Measurements from ENCODE around the gene ATP5MG. TPM values are rescaled to one million over a fixed set of nuclear protein-coding genes. Genes with fewer than 3 reads are reported as not detected.

Gene ATP5MG
- total RNA-seq, 1 experiment from 2014 or later, result 248 TPM

- no peak for DNase-seq
- TF ChIP-seq EZH2 (IDR thresholded peaks at IDR 0.05; ENCODE audit: low read depth) (no peak), CTCF (conservative IDR thresholded peaks at IDR 0.05) (no peak)
- intact Hi-C loops (cut with micrococcal nuclease; ENCODE audit: unreplicated experiment), result no loop called here
- Histone ChIP-seq H3K9me2 (ENCODE audit: insufficient read depth) (no peaks in the 10 kb centered on the region), H4K20me1 (ENCODE audit: insufficient read depth) (no peaks in the 10 kb centered on the region; the same call in 1 of the 2 replicates), H3K36me3 (ENCODE audit: low read depth) (peaks cover 55% of the 10 kb centered on the region), H3K4me2 (no peak overlapping the region), H3K4me1 (replicated peaks; ENCODE audit: insufficient read depth) (no peaks in the 10 kb centered on the region), H3K79me2 (ENCODE audit: low read depth) (no peaks in the 10 kb centered on the region), H3K27ac (no peak overlapping the region), H3K9me3 (ENCODE audit: insufficient read depth, low read depth) (no peaks in the 10 kb centered on the region), H2AFZ (no peak overlapping the region), H3K27me3 (ENCODE audit: insufficient read depth, low read depth) (no peaks in the 10 kb centered on the region), H3K4me3 (no peak overlapping the region), H3F3A (ENCODE audit: insufficient read depth, low read depth) (0 out of 2 replicates have a peak, but pooled peaks cover 3% of the 10 kb centered on the region)
- no TSS peak for BruUV-seq (replicated peaks)
- CTCF ChIA-PET, result interaction anchor here (0.6 kb wide), 1 partner anchor 61 kb away, joined by 4 read pairs; no protein-coding TSS in a partner anchor
- POLR2A ChIA-PET (ENCODE audit: unreplicated experiment), result no interaction called here
These were observed 30.6 kb upstream of the ATP5MG start for GRCh38 chr11:118370774-118371173.

GRCh38 chr11:118373263-118373662, 28.1 kb upstream of the ATP5MG start:
- Histone ChIP-seq H3K9me2 (ENCODE audit: insufficient read depth) (no peaks in the 10 kb centered on the region), H3K79me2 (ENCODE audit: low read depth) (no peaks in the 10 kb centered on the region), H3K4me2 (no peak overlapping the region), H3K9me3 (ENCODE audit: insufficient read depth, low read depth) (no peaks in the 10 kb centered on the region), H3K4me3 (no peak overlapping the region), H3K27ac (no peak overlapping the region), H2AFZ (no peak overlapping the region), H3K36me3 (ENCODE audit: low read depth) (peaks cover 53% of the 10 kb centered on the region), H3K27me3 (ENCODE audit: insufficient read depth, low read depth) (no peaks in the 10 kb centered on the region), H4K20me1 (ENCODE audit: insufficient read depth) (no peaks in the 10 kb centered on the region; the same call in 1 of the 2 replicates), H3K4me1 (replicated peaks; ENCODE audit: insufficient read depth) (no peaks in the 10 kb centered on the region), H3F3A (ENCODE audit: insufficient read depth, low read depth) (0 out of 2 replicates have a peak, but pooled peaks cover 3% of the 10 kb centered on the region)
- ChIA-PET POLR2A (ENCODE audit: unreplicated experiment) (no interaction called here), CTCF (no interaction called here)
- intact Hi-C loops (cut with micrococcal nuclease; ENCODE audit: unreplicated experiment), result no loop called here
- no peak for TF ChIP-seq CTCF (conservative IDR thresholded peaks at IDR 0.05)
- TF ChIP-seq EZH2 (IDR thresholded peaks at IDR 0.05; ENCODE audit: low read depth), result no peak
- no TSS peak for BruUV-seq (replicated peaks)
- DNase-seq, result no peak

- intact Hi-C loops (cut with micrococcal nuclease; ENCODE audit: unreplicated experiment), result no loop called here
- Histone ChIP-seq H3K4me3 (no peak overlapping the region), H3K79me2 (ENCODE audit: low read depth) (no peaks in the 10 kb centered on the region), H3K4me2 (no peak overlapping the region), H3K27me3 (ENCODE audit: insufficient read depth, low read depth) (no peaks in the 10 kb centered on the region), H3K4me1 (replicated peaks; ENCODE audit: insufficient read depth) (no peaks in the 10 kb centered on the region), H3K9me2 (ENCODE audit: insufficient read depth) (no peaks in the 10 kb centered on the region), H3K36me3 (ENCODE audit: low read depth) (peaks cover 53% of the 10 kb centered on the region), H2AFZ (no peak overlapping the region), H3K27ac (no peak overlapping the region), H3K9me3 (ENCODE audit: insufficient read depth, low read depth) (no peaks in the 10 kb centered on the region), H4K20me1 (ENCODE audit: insufficient read depth) (no peaks in the 10 kb centered on the region; the same call in 1 of the 2 replicates), H3F3A (ENCODE audit: insufficient read depth, low read depth) (0 out of 2 replicates have a peak, but pooled peaks cover 3% of the 10 kb centered on the region)
- ChIA-PET CTCF (interaction anchor here (0.7 kb wide), 1 partner anchor 556 kb away, joined by 3 read pairs; no protein-coding TSS in a partner anchor), POLR2A (ENCODE audit: unreplicated experiment) (interaction anchor here (0.6 kb wide), 2 partner anchors 52 to 132 kb away, joined by 3 to 10 read pairs; no protein-coding TSS in a partner anchor)
- TF ChIP-seq EZH2 (IDR thresholded peaks at IDR 0.05; ENCODE audit: low read depth) (no peak), CTCF (conservative IDR thresholded peaks at IDR 0.05) (no peak)
- no TSS peak for BruUV-seq (replicated peaks)
- no peak for DNase-seq
These were observed 27.5 kb upstream of the ATP5MG start for GRCh38 chr11:118373871-118374270.

All from PC-9 (cell line).